ENCODE results near the gene TBC1D24.

DNA sequence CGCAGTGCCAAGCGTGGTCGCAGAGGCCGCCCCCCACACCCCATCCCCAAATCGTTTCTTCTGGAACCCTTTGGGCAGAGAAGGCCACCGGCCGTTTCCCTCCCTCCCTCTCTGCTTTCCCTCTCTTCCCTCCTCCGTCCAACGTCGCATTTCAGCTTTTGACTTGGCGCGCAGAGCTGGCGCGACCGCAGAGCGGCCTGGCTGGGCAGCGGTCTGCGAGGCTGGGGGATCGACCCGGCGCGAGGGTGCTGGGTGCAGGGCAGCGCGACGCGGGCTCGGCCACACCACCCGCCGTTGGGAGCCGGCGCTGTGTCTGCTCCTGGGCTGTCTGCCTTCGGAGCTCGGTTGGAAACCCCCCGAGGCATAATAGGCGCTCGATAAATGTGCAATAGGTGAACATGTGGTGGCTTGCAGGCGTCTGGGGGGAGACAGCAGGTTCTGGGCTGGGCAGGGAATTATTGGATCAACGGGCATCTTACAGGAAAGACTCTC, 6.6 kb upstream of the TBC1D24 start:
- TF ChIP-seq, protein P1, sequence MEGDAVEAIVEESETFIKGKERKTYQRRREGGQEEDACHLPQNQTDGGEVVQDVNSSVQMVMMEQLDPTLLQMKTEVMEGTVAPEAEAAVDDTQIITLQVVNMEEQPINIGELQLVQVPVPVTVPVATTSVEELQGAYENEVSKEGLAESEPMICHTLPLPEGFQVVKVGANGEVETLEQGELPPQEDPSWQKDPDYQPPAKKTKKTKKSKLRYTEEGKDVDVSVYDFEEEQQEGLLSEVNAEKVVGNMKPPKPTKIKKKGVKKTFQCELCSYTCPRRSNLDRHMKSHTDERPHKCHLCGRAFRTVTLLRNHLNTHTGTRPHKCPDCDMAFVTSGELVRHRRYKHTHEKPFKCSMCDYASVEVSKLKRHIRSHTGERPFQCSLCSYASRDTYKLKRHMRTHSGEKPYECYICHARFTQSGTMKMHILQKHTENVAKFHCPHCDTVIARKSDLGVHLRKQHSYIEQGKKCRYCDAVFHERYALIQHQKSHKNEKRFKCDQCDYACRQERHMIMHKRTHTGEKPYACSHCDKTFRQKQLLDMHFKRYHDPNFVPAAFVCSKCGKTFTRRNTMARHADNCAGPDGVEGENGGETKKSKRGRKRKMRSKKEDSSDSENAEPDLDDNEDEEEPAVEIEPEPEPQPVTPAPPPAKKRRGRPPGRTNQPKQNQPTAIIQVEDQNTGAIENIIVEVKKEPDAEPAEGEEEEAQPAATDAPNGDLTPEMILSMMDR (IDR thresholded peaks at IDR 0.05) = no peak
- TF ChIP-seq ZFX (IDR thresholded peaks at IDR 0.05; ENCODE audit: borderline replicate concordance) = no peak

Data from 22Rv1 (cell line).